ENCODE data around the gene RASA3.

The RASA3 gene

DNA sequence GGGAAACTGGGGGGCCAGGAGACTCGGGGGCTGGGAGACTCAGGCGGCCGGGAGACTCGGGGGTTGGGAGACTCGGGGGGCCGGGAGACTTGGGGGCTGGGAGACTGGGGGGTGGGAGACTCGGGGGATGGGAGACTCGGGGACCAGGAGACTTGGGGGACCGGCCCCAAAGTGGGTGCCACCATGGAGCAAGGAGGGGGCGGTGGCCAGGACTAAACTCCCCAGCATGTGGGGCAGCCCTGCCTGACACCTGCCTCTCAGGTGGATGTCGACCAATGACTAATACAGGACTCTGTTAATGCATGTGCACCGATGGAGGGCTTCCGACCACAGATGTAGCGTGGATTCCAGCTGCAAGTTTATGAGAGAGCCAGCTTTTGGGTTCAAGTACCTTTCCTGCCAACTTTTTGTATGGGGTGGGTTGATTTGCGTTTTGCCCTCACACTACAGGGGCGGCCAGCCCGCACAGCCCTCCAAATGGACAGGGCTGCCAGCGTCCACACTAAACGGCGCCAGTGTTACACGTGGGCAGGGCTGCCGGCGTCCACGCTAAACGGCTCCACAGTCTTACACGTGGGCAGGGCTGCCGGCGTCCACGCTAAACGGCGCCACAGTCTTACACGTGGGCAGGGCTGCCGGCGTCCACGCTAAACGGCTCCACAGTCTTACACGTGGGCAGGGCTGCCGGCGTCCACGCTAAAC, 62.2 kb downstream of the RASA3 start:
- Histone ChIP-seq H3K27ac (no peak overlapping the region), H3K27me3 (replicated peaks) (no peaks in the 10 kb centered on the region), H3K36me3 (replicated peaks) (peaks cover 28% of the 10 kb centered on the region), H3K4me3 (ENCODE audit: low read depth, low read length) (no peak overlapping the region)
- no peak for DNase-seq
- in situ Hi-C loops (cut with HindIII; ENCODE audit: low pct_ligation_motif_present, low sequenced_read_pairs), result no loop called here
- TF ChIP-seq, protein P1, sequence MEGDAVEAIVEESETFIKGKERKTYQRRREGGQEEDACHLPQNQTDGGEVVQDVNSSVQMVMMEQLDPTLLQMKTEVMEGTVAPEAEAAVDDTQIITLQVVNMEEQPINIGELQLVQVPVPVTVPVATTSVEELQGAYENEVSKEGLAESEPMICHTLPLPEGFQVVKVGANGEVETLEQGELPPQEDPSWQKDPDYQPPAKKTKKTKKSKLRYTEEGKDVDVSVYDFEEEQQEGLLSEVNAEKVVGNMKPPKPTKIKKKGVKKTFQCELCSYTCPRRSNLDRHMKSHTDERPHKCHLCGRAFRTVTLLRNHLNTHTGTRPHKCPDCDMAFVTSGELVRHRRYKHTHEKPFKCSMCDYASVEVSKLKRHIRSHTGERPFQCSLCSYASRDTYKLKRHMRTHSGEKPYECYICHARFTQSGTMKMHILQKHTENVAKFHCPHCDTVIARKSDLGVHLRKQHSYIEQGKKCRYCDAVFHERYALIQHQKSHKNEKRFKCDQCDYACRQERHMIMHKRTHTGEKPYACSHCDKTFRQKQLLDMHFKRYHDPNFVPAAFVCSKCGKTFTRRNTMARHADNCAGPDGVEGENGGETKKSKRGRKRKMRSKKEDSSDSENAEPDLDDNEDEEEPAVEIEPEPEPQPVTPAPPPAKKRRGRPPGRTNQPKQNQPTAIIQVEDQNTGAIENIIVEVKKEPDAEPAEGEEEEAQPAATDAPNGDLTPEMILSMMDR (IDR thresholded peaks at IDR 0.05; ENCODE audit: low read depth, low read length, missing control alignments), result no peak

DNA sequence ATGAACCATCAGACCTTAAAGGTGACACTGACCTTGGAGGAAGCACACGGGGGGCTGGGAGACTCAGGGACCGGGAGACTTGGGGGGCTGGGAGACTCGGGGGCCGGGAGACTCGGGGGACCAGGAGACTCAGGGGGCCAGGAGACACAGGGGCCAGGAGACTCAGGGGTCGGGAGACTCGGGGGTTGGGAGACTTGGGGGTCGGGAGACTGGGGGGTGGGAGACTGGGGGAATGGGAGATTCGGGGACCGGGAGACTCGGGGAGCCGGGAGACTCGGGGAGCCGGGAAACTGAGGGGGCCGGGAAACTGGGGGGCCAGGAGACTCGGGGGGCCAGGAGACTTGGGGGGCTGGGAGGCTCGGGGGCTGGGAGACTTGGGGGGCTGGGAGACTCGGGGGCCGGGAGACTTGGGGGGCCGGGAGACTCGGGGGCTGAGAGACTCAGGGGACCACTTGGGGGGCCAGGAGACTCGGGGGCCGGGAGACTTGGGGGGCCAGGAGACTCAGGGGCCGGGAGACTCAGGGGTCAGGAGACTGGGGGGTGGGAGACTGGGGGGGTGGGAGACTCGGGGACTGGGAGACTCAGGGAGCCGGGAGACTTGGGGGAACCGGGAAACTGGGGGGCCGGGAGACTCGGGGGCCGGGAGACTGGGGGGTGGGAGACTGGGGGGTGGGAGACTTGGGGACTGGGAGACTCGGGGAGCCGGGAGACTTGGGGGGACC, 62.9 kb downstream of the RASA3 start:
- no peak for DNase-seq
- Histone ChIP-seq H3K4me3 (ENCODE audit: low read depth, low read length) (no peak overlapping the region), H3K36me3 (replicated peaks) (peaks cover 22% of the 10 kb centered on the region), H3K27ac (peak overlapping the region; percentile 76), H3K27me3 (replicated peaks) (no peaks in the 10 kb centered on the region)
- in situ Hi-C loops (cut with HindIII; ENCODE audit: low pct_ligation_motif_present, low sequenced_read_pairs), result no loop called here
- TF ChIP-seq, protein P1 (IDR thresholded peaks at IDR 0.05; ENCODE audit: low read depth, low read length, missing control alignments), result no peak

DNA sequence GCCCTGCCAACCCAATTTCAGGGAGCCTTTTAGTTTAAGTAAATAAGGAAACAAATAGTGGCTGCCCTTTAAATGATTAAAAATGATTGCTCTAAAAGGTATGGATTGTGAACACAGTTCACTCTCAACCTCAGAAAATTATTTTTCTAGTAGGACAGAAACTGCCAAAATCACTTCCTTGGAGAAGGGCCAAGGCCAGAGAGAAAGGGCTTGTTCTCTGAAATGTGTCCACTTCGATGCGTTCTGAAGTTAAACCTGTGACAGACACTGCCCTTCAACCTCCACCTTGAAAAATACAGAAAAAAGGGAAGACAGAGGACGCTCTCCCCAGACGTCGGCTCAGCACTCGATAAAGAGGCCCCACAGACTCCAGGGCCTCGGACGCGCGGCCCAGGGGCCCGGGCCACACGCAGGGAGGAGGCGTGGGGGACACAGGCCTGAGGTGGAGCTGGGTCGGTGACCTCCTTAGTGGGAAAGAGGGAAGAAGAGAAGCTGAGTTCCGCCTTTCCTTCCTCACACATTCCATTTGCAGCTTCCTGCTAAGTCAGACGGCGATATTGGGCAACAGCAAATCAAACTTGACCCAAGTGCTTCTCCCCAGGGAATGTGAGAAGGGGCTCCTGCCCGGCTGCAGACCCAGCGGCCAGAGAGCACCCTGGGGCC, 63.6 kb downstream of the RASA3 start:
- no peak overlapping the region for H3K4me3 ChIP-seq (ENCODE audit: low read depth, low read length)
- no peaks in the 10 kb centered on the region for H3K27me3 ChIP-seq (replicated peaks)
- peak overlapping the region; percentile 76 for H3K27ac ChIP-seq
- TF ChIP-seq, protein P1 (IDR thresholded peaks at IDR 0.05; ENCODE audit: low read depth, low read length, missing control alignments), result no peak
- peaks cover 17% of the 10 kb centered on the region for H3K36me3 ChIP-seq (replicated peaks)
- no peak for DNase-seq
- in situ Hi-C loops (cut with HindIII; ENCODE audit: low pct_ligation_motif_present, low sequenced_read_pairs), result no loop called here

DNA sequence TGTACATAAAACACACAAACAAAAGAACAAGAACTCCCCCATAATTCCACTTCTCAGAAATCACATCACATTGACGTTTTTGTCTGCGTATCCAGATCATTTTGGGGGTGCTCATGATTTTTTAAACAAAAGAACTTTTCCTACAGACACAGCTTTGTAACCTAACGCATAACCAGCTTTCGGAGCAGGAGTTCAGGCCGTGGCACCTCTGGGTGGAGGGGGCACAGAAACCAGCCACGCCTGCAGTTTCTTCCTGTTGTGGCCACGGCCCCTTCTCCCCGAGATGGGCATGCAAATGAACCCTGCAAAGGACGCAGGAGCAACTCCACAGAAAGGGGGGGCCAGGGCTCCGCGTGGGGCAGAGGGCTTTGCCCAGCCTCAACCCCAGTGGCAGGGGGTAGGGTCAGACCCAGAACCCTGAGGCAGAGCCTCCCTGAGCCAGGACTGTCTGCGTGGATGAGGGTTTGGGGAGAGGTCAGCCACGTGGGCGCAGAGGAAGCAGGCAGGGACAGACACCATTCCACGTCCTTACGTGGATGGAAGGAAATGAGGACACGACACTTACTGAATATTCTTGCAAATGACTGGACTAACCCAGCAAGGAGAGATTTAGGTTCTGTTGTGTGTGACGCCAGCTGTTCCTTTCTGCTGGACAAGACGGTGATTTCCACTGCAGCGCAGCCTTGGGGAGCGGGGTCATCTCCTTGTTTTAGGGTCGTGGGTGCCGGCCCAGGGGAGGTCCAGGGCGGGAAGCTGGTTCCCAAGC, 64.4 kb downstream of the RASA3 start:
- TF ChIP-seq, protein P1 (IDR thresholded peaks at IDR 0.05; ENCODE audit: low read depth, low read length, missing control alignments), result no peak
- H3K4me3 ChIP-seq (ENCODE audit: low read depth, low read length), result no peak overlapping the region

DNA sequence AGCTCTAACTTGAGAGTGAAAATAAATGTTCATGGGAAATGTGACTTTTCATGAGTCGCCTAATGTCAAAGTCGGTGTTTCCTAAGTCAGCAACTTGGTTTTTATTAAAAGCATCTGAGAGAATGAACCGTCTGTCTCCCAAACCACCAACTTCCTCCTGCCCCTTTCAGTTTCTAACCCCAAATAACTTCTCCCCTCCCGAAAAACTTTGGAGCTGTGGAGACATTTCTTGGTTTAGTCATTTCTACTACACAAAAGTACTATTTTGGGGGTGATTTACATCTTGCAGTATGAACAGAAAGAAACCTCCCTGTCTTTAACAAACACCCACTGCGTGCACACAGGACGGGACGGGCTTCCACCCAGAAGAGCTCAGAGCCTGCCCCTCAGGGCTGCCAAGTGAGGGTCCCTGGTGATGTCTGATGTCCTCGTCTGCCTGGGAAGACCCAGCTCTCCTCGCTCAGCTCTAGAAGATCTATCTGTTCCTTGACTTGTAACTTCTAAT, 65.0 kb downstream of the RASA3 start:
- Histone ChIP-seq H3K27ac (peak overlapping the region; percentile 35), H3K27me3 (replicated peaks) (no peaks in the 10 kb centered on the region), H3K36me3 (replicated peaks) (peaks cover 14% of the 10 kb centered on the region), H3K4me3 (ENCODE audit: low read depth, low read length) (no peak overlapping the region)
- in situ Hi-C loops (cut with HindIII; ENCODE audit: low pct_ligation_motif_present, low sequenced_read_pairs), result no loop called here
- TF ChIP-seq, protein P1 (IDR thresholded peaks at IDR 0.05; ENCODE audit: low read depth, low read length, missing control alignments), result no peak
- no peak for DNase-seq

More for the DNA sequence above, 64.4 kb downstream of the RASA3 start:
- Histone ChIP-seq H3K27me3 (replicated peaks) (no peaks in the 10 kb centered on the region), H3K27ac (peak overlapping the region; percentile 76), H3K36me3 (replicated peaks) (peaks cover 14% of the 10 kb centered on the region)
- DNase-seq, result no peak
- in situ Hi-C loops (cut with HindIII; ENCODE audit: low pct_ligation_motif_present, low sequenced_read_pairs), result no loop called here
